ENCODE results near the gene DPPA5.
"Not testable (repeated sequence)": the region's sequence is repeated elsewhere in the genome, so short reads cannot be mapped to it uniquely, and the experiment has no call there.

DPPA5 gene

DNA sequence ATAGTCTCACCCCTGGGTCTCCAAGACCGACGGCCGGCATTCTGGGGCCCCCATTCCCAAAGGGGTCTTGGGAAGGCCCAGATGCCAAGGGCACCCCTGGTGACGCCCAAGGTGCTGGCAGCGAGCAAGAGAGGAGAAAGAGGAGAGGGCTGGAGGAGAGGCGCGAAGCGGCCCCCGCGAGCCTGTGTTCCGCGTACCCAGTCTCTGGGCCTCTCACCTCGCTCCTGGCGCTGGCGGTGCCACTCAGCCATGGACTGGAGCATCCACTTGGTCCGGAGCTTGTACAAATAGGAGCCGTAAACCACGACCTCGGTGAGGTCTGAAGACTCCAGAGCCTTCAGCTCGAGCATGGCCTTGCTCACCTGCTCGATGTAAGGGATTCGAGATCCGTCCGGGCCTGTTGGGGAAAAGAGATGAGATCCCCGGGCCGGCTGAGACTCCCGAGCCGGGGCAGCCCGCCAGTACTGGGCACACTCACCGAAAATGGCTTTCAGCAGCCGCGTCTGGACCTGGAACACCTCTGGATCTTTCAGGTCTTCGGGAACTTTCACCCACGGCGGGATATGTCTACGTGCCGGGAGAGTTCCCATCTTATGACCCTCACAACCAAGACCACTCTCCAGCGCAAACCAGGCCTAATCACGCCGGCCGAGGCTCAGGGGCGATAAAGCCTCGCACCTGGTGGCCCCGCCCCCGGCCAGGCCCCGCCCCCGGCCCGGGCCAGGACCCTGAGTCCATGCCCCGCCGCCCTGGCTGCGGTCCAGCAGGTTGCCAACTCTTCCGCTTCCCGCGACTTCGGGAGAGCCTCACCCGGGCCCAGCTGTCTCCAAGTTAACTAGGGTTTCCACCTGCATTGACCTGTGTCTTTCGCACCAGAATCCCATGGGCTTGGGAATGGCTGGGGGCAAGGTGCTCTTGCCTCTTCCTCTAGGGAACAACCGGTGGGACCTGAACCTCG is at the start of gene DPPA5:
TSS of gene DPPA5 (minus strand) at position 641 of the 958 bp plus-strand sequence. CDS start at position 590, 51 bp downstream.
- no peaks in the 10 kb centered on the region for H3K9me3 ChIP-seq (ENCODE audit: control insufficient read depth in 5 of 5, low read length in 5 of 5)
- no peak within 1 kb of the TSS for H3K27ac ChIP-seq (ENCODE audit: low read depth, low read length)
- no peaks in the 10 kb centered on the region for H3K4me1 ChIP-seq (ENCODE audit: control insufficient read depth in 5 of 5, insufficient read depth in 5 of 5, low read length in 5 of 5)
- H3K27me3 ChIP-seq (ENCODE audit: control insufficient read depth in 5 of 5, insufficient read depth in 4 of 5, low read length in 5 of 5), result peaks cover 0 to 8% (median 8%) of the 10 kb centered on the region in 5 donors
- H3K9ac ChIP-seq (ENCODE audit: low read length in 5 of 5), result no peak within 1 kb of the TSS
- H3K36me3 ChIP-seq (ENCODE audit: control insufficient read depth in 5 of 5, insufficient read depth in 5 of 5, low read length in 5 of 5), result no peaks in the 10 kb centered on the region
- no peak within 1 kb of the TSS for H3K4me3 ChIP-seq (ENCODE audit: low read depth in 1 of 5, low read length in 5 of 5)

GRCh38 chr6:73400656-73401055 is 46.6 kb upstream of the DPPA5 start:
- H3K9ac ChIP-seq (ENCODE audit: low read length in 5 of 5), result no peak overlapping the region
- no peak overlapping the region for H3K4me3 ChIP-seq (ENCODE audit: low read depth in 1 of 5, low read length in 5 of 5)
- peaks cover 0 to 3% (median 0%) of the 10 kb centered on the region in 5 donors for H3K4me1 ChIP-seq (ENCODE audit: control insufficient read depth in 5 of 5, insufficient read depth in 5 of 5, low read length in 5 of 5)
- no peak overlapping the region for H3K27ac ChIP-seq (ENCODE audit: low read depth, low read length)
- H3K9me3 ChIP-seq (ENCODE audit: control insufficient read depth in 5 of 5, low read length in 5 of 5), result no peaks in the 10 kb centered on the region
- no peaks in the 10 kb centered on the region for H3K36me3 ChIP-seq (ENCODE audit: control insufficient read depth in 5 of 5, insufficient read depth in 5 of 5, low read length in 5 of 5)
- H3K27me3 ChIP-seq (ENCODE audit: control insufficient read depth in 5 of 5, insufficient read depth in 4 of 5, low read length in 5 of 5), result no peaks in the 10 kb centered on the region

- Histone ChIP-seq H3K9me3 (ENCODE audit: control insufficient read depth in 5 of 5, low read length in 5 of 5) (no peaks in the 10 kb centered on the region), H3K4me3 (ENCODE audit: low read depth in 1 of 5, low read length in 5 of 5) (no peak overlapping the region), H3K4me1 (ENCODE audit: control insufficient read depth in 5 of 5, insufficient read depth in 5 of 5, low read length in 5 of 5) (peaks cover 0 to 3% (median 0%) of the 10 kb centered on the region in 5 donors), H3K36me3 (ENCODE audit: control insufficient read depth in 5 of 5, insufficient read depth in 5 of 5, low read length in 5 of 5) (no peaks in the 10 kb centered on the region), H3K9ac (ENCODE audit: low read length in 5 of 5) (no peak overlapping the region), H3K27me3 (ENCODE audit: control insufficient read depth in 5 of 5, insufficient read depth in 4 of 5, low read length in 5 of 5) (peaks cover 0 to 3% (median 0%) of the 10 kb centered on the region in 5 donors), H3K27ac (ENCODE audit: low read depth, low read length) (no peak overlapping the region)
Observed at GRCh38 chr6:73395875-73396274, 41.8 kb upstream of the DPPA5 start.

DNA sequence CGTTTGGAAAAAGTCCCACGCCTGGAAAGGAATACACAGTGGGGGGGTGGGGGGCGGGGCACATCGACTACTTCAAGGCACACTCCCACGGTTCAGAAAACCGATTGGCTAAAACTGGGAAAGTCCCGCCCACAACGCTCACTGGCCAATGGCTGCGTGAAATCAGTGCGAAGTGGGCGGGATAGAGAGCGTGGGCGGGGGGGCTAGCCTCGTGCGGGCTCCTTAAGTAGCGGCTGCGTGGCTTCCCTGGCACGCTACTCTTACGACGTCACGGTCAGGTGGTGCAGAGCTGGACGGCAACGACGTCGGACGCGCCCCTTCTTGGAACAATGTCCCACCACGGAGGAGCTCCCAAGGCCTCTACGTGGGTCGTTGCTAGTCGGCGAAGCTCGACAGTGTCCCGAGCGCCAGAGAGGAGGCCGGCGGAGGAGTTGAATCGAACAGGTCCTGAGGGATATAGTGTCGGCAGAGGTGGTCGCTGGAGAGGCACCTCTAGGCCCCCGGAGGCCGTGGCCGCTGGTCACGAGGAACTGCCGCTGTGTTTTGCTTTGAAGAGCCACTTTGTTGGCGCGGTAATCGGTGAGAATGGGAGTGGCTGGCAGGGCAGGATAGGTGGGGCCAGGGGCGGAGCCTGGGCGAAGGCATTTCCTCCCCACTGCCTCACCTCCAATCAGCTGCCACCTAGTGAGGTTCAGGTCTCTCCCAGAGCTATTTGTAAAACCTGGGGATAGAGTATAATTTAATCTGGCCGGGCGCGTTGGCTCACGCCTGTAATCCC is 40.7 kb upstream of the DPPA5 start, which contains the start of gene DDX43:
TSS of gene DDX43 (plus strand) at position 252 of the 778 bp plus-strand sequence. CDS start at position 330, 78 bp downstream.
- Histone ChIP-seq H3K9me3 (ENCODE audit: control insufficient read depth in 5 of 5, low read length in 5 of 5) (no peaks in the 10 kb centered on the region), H3K4me1 (ENCODE audit: control insufficient read depth in 5 of 5, insufficient read depth in 5 of 5, low read length in 5 of 5) (peaks cover 0 to 3% (median 0%) of the 10 kb centered on the region in 5 donors), H3K27me3 (ENCODE audit: control insufficient read depth in 5 of 5, insufficient read depth in 4 of 5, low read length in 5 of 5) (peaks cover 0 to 3% (median 0%) of the 10 kb centered on the region in 5 donors), H3K36me3 (ENCODE audit: control insufficient read depth in 5 of 5, insufficient read depth in 5 of 5, low read length in 5 of 5) (no peaks in the 10 kb centered on the region), H3K4me3 (ENCODE audit: low read depth in 1 of 5, low read length in 5 of 5) (peak within 1 kb of the TSS in 3 of 5 donors; percentile 28 to 42 (median 29)), H3K27ac (ENCODE audit: low read depth, low read length) (no peak within 1 kb of the TSS), H3K9ac (ENCODE audit: low read length in 5 of 5) (peak within 1 kb of the TSS in 1 of 5 donors; percentile 26)

- Histone ChIP-seq H3K4me3 (ENCODE audit: low read depth in 1 of 5, low read length in 5 of 5) (no peak overlapping the region), H3K36me3 (ENCODE audit: control insufficient read depth in 5 of 5, insufficient read depth in 5 of 5, low read length in 5 of 5) (no peaks in the 10 kb centered on the region), H3K27ac (ENCODE audit: low read depth, low read length) (no peak overlapping the region), H3K9me3 (ENCODE audit: control insufficient read depth in 5 of 5, low read length in 5 of 5) (no peaks in the 10 kb centered on the region), H3K27me3 (ENCODE audit: control insufficient read depth in 5 of 5, insufficient read depth in 4 of 5, low read length in 5 of 5) (peaks cover 0 to 3% (median 0%) of the 10 kb centered on the region in 5 donors), H3K9ac (ENCODE audit: low read length in 5 of 5) (no peak overlapping the region), H3K4me1 (ENCODE audit: control insufficient read depth in 5 of 5, insufficient read depth in 5 of 5, low read length in 5 of 5) (peaks cover 2 to 11% (median 7%) of the 10 kb centered on the region in 5 donors)
Observed at GRCh38 chr6:73393278-73393677, 39.2 kb upstream of the DPPA5 start.

GRCh38 chr6:73392188-73392587 is 38.1 kb upstream of the DPPA5 start:
- H3K4me3 ChIP-seq (ENCODE audit: low read depth in 1 of 5, low read length in 5 of 5); H3K27ac ChIP-seq (ENCODE audit: low read depth, low read length); H3K36me3 ChIP-seq (ENCODE audit: control insufficient read depth in 5 of 5, insufficient read depth in 5 of 5, low read length in 5 of 5); H3K9ac ChIP-seq (ENCODE audit: low read length in 5 of 5); H3K27me3 ChIP-seq (ENCODE audit: control insufficient read depth in 5 of 5, insufficient read depth in 4 of 5, low read length in 5 of 5); H3K9me3 ChIP-seq (ENCODE audit: control insufficient read depth in 5 of 5, low read length in 5 of 5): not testable (repeated sequence)
- peaks cover 2 to 12% (median 8%) of the 10 kb centered on the region in 5 donors for H3K4me1 ChIP-seq (ENCODE audit: control insufficient read depth in 5 of 5, insufficient read depth in 5 of 5, low read length in 5 of 5)

DNA sequence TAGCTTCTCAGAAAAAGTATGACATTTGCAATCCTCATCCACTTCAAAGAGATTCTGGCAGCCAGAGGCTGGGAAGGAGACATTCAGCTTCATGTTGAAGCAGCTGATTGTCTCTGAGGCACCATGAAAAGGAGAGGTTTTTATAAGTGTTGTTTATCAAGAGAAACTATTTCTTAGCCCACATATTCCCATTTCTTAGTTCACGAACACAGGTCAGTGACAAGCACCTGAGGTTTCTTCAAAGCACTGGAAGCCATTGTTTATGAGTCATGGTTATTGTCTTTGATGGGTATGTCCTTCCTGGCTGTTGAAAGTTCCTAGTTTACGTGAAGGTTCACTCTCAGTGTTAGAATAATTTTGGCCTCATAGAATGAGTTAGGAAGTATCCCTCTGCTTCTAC is 37.6 kb upstream of the DPPA5 start:
- Histone ChIP-seq H3K9me3 (ENCODE audit: control insufficient read depth in 5 of 5, low read length in 5 of 5) (no peaks in the 10 kb centered on the region), H3K27ac (ENCODE audit: low read depth, low read length) (no peak overlapping the region), H3K9ac (ENCODE audit: low read length in 5 of 5) (no peak overlapping the region), H3K4me3 (ENCODE audit: low read depth in 1 of 5, low read length in 5 of 5) (no peak overlapping the region), H3K4me1 (ENCODE audit: control insufficient read depth in 5 of 5, insufficient read depth in 5 of 5, low read length in 5 of 5) (peaks cover 2 to 12% (median 8%) of the 10 kb centered on the region in 5 donors), H3K36me3 (ENCODE audit: control insufficient read depth in 5 of 5, insufficient read depth in 5 of 5, low read length in 5 of 5) (no peaks in the 10 kb centered on the region), H3K27me3 (ENCODE audit: control insufficient read depth in 5 of 5, insufficient read depth in 4 of 5, low read length in 5 of 5) (peaks cover 0 to 3% (median 0%) of the 10 kb centered on the region in 5 donors)

- H3K36me3 ChIP-seq (ENCODE audit: control insufficient read depth in 5 of 5, insufficient read depth in 5 of 5, low read length in 5 of 5), result no peaks in the 10 kb centered on the region
- peaks cover 2 to 12% (median 8%) of the 10 kb centered on the region in 5 donors for H3K4me1 ChIP-seq (ENCODE audit: control insufficient read depth in 5 of 5, insufficient read depth in 5 of 5, low read length in 5 of 5)
- H3K27me3 ChIP-seq (ENCODE audit: control insufficient read depth in 5 of 5, insufficient read depth in 4 of 5, low read length in 5 of 5), result peaks cover 0 to 3% (median 0%) of the 10 kb centered on the region in 5 donors
- no peak overlapping the region for H3K4me3 ChIP-seq (ENCODE audit: low read depth in 1 of 5, low read length in 5 of 5)
- H3K27ac ChIP-seq (ENCODE audit: low read depth, low read length), result no peak overlapping the region
- no peaks in the 10 kb centered on the region for H3K9me3 ChIP-seq (ENCODE audit: control insufficient read depth in 5 of 5, low read length in 5 of 5)
- no peak overlapping the region for H3K9ac ChIP-seq (ENCODE audit: low read length in 5 of 5)
Observed at GRCh38 chr6:73389854-73390253, 35.8 kb upstream of the DPPA5 start.

DNA sequence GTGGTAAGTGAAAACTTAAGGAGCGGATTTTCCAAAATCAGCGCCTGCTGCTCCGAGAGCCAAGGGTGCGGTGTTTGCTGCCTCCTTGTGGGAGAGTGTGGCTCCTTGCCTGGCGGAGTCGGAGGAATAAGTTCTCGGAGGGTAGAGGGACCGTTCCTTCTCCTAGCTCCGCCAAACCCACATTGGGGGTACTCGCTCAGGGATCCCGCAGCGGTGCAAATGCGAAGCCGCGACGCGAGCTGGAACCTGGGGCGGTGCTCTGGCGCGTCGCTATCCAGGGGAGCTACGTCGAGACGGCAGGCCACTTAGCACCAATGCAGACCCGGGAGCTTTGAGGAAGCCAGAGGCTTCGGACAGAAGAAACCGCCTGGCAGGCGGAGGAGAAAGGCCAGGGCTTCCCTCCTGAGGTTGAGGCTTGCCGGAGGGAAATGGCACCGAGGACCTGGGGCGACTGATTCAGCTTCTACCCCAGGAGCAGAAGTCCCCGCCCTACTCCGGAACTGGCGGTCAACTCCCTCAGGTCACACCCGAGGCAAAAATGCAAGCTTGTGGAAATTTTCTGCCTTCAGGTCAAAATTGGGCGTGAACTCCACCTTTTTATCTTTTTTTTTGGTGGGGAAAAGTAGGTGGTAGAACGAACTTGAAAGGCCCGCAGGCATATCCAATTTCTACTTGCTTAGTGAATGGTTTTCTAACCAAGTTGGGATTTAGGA is 34.9 kb upstream of the DPPA5 start:
- H3K27ac ChIP-seq (ENCODE audit: low read depth, low read length), result peak overlapping the region; percentile 50
- peak overlapping the region; percentile 71 to 83 (median 78) for H3K4me3 ChIP-seq (ENCODE audit: low read depth in 1 of 5, low read length in 5 of 5)
- no peaks in the 10 kb centered on the region for H3K27me3 ChIP-seq (ENCODE audit: control insufficient read depth in 5 of 5, insufficient read depth in 4 of 5, low read length in 5 of 5)
- H3K9me3 ChIP-seq (ENCODE audit: control insufficient read depth in 5 of 5, low read length in 5 of 5), result no peaks in the 10 kb centered on the region
- peak overlapping the region; percentile 25 to 80 (median 67) for H3K9ac ChIP-seq (ENCODE audit: low read length in 5 of 5)
- H3K36me3 ChIP-seq (ENCODE audit: control insufficient read depth in 5 of 5, insufficient read depth in 5 of 5, low read length in 5 of 5), result no peaks in the 10 kb centered on the region
- peaks cover 0 to 12% (median 8%) of the 10 kb centered on the region in 5 donors for H3K4me1 ChIP-seq (ENCODE audit: control insufficient read depth in 5 of 5, insufficient read depth in 5 of 5, low read length in 5 of 5)
